H4 (cell line): ENCODE results near the gene LRRC46. TPM values are rescaled to one million over a fixed set of nuclear protein-coding genes. Genes with fewer than 3 reads are reported as not detected.

ENCODE experiments used
- DNase-seq: peaks from one replicate; pipeline ENCODE4 v3.0.0-alpha.2; 2015; ENCODE audit warnings: low spot score
- total RNA-seq: library from RNA; depleted of rRNA; stranded (reverse); fragments of >200 nt; shearing (Covaris generic); gene quantifications from 2 replicates; pipeline ENCODE4 v1.2.3, GENCODE V29; 2014

The LRRC46 gene
- total RNA-seq, 1 experiment from 2014 or later = 0.35 TPM

GRCh38 chr17:47808830-47809480 lies 22.5 kb upstream of the LRRC46 start:
- DNase-seq = no peak

GRCh38 chr17:47810200-47810821 lies 21.2 kb upstream of the LRRC46 start:
- peak; percentile 74 for DNase-seq

DNA sequence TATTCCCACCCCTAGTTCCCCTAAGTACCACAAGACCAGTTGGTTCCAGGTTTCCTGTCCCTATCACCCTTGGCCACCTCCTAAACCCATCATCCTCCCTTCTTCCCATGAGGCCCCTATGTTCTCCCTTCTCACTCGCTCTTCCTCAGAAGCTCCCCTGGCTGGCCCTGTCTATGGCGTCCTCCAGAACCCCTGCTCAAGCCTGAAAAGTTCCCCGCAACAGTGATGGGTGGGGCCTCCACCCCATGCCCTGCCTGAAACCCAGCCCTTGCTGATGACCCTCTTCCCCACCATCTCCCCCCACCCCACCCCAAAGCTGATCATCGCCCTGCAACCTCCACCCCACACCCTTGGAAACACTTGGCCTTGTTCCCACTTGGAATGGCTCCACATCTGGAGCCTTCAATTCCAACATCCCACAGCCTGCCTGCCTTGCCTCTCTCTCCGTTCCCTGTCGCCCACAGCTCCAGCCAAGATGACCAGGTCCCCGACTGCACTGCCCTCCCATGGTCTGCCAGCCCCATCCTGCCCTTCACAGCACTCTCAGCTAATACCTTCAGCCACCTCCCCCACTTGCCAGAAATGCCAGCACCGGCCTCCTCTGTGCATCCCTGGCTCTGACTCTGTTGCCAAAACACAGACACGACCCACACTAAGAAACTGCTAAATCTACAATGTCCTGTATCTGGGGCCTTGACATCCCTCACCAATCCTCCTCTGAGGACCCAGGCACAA lies 20.4 kb upstream of the LRRC46 start:
- no peak for DNase-seq

- DNase-seq = no peak
These were observed 19.8 kb upstream of the LRRC46 start for GRCh38 chr17:47811709-47812108.

DNA sequence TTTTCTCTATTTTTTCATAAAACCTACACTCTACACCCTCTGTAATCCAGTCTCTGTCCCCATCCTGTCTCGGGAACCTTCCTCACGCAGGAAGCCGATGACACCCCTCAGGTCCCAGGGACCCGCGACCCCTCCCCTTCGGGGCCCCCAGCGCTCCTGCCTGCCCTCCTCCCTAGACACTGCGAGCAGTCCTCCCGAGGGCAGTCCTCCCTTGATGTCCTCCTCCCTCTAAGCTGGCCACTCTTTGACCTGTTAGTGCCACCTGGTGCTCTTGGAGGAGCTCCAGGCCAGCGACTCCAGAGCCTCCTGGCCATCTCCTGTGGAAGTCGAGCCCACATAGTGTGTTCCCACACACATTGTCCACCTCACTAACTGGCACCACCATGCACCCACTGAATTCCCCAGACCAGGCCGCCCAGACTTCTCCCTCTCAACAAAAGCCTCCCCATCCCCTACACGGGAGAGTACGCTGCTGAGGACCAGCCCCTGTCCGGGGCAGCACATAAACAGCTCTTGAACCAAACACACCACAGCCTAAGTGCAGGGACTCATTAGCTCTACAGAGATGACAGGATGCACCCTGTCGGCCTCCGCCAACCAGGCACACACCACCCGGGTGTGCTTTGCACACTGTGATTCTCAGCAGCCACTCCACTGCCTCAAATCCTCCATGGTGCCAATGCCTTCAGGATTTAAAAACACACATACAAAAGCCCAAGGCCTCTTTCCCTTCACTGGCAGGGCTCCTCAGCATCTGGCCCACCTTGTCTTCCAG lies 19.1 kb upstream of the LRRC46 start:
- DNase-seq = no peak

GRCh38 chr17:47813077-47813476 lies 18.4 kb upstream of the LRRC46 start:
- DNase-seq = no peak

GRCh38 chr17:47813512-47814031 lies 17.9 kb upstream of the LRRC46 start:
- no peak for DNase-seq

DNA sequence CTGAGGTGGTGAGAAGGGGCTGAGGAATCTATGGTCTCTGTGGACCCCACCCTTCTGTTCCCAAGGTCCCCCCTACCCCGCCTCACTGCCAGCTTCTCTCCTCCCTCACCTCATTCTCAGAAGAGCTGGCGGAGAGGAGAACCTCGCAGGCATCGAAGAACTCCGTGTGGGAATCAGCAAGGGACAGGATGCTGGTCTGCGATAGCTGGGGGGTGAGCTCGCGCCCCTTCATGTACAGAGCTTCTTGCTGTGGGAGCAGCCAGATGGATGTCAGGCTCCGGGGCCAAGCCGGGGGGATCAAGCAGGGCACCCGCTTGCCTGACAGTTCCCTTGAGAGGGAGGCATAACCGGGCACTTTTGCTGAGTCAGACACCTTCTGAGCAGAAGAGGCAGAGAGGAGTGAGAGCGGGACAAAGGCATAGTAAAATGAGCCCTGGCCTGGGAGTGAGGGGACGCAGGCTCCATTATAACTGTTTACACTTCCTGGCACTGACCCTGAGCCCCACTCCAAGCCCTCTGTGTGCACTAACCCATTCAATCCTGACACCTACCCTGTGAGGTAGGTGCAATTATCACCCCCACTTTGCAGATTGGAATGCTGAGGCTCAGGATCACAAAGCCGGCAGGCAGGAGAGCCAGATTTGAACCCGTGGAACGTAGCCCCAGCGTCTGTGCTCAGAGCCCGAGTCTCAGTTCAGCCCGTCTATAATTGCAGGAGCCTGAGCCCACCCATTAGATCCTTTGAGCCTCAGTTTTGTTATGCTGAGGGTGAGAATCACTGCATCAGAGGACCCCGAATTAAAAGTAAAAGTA lies 16.2 kb upstream of the LRRC46 start:
- no peak for DNase-seq

- no peak for DNase-seq
These were observed 15.2 kb upstream of the LRRC46 start for GRCh38 chr17:47816111-47816735.

DNA sequence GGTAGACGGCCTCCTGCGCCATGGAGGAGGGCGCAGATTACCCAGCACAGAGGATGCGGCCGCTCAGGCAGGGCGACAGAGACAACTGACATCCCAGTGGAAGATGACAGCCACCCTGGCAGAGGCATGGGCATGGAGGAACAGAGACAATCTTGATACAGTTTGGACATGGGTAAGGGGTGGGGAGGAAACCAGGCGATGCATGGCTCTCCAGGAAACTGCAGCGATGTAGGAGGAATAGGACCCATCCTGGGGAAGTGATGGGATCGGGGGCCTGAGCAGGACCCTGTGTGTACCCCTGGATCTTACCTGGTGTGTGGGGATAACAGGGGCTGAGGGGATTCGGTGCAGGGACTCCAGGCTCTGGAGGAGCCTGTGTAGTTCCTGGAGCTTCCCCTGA lies 14.5 kb upstream of the LRRC46 start:
- DNase-seq = no peak

GRCh38 chr17:47818002-47818695 lies 13.3 kb upstream of the LRRC46 start:
- DNase-seq = no peak

- no peak for DNase-seq
These were observed 12.0 kb upstream of the LRRC46 start for GRCh38 chr17:47819475-47819874.

- no peak for DNase-seq
These were observed 11.3 kb upstream of the LRRC46 start for GRCh38 chr17:47820033-47820789.

DNA sequence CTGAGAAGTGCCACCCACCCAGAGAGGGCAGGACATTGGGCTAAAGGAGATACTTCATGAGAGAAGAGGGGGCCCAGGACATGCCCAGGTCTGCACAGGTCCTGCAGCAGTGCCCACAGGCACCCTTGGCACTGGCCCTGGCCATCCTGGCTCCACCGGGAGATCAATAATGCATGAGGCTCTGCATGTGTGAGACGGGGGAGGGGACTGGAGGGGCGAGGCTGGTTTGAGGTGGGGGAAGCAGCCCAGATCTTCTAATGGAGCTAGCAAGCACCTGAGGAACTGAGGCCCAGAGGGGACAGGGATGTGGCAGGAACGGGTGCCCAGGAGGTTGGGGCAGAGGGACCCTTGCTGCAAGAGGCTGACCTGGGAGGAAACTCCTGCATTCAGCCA lies 10.4 kb upstream of the LRRC46 start:
- DNase-seq = no peak

- DNase-seq = peak; percentile 90
These were observed 9.8 kb upstream of the LRRC46 start, which contains the start of gene OSBPL7 for GRCh38 chr17:47821424-47822391. Gene OSBPL7 (minus strand): TSS chr17:47821794. CDS start chr17:47820278, 1,516 bp downstream.

DNA sequence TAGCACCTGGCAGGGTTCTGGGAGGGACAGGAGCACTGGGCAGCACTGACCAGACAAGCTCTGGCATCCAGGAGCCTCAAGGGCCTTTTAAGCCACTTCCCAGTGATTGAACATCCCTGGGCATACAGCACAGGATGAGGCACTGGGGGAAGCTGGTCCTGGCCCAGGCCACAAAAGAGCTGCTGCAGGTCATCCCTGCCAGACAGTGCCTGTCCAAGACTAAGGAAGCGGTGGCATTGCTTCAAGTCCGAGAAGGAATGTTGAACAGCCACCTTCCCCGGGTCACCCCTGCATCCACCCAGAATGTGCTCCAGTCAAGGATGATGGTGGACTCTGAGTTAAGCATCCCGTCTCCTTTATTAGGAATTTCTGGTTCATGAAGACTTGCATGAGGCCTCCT lies 8.7 kb upstream of the LRRC46 start:
- no peak for DNase-seq

DNA sequence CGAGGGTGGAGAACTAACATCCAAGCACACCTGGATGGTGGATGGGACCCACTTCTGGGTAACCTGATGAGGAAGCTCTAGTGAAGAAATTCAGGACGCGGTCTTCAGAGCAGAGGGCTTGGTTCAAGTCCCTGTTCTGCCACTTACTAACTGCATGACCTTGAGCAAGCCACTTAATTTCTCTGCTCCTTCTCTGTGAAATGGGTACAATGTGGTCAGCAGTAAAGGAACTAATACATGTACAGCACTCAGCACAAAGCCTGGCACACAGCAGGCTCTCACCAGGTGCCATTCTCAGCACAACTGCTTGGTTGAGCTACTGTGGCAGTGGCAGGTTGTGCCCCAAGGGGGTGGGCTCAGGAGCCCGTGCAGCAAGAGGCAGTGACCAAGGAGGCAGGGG lies 8.0 kb upstream of the LRRC46 start:
- no peak for DNase-seq

DNA sequence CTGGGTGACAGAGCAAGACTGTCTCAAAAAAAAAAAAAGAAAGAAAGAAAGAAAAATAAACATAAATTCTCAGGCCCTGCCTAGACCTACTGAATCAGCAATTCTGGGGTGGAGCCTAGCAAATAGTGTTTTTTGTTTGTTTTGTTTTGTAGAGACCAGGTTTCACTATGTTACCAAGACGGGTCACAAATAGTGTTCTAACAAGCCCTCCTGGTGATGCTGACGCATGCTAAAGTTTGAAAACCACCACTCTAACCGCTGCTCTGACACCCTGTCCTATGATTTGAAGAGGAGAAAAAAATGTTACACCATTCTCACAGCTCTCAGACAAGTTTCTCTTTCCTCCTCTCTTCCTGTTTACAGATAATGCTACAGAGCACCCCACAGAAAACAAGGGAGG lies 1.6 kb upstream of the LRRC46 start:
- DNase-seq = no peak
